ENCODE data around the gene RAP1B. TPM values are rescaled to one million over a fixed set of nuclear protein-coding genes. Genes with fewer than 3 reads are reported as not detected.

Gene RAP1B
- total and polyA plus RNA-seq, 2 of the 13 experiments (the other 11 are each of a cell fraction or from before 2014, with no cell fraction given): 71.1 to 92.7 TPM

DNA sequence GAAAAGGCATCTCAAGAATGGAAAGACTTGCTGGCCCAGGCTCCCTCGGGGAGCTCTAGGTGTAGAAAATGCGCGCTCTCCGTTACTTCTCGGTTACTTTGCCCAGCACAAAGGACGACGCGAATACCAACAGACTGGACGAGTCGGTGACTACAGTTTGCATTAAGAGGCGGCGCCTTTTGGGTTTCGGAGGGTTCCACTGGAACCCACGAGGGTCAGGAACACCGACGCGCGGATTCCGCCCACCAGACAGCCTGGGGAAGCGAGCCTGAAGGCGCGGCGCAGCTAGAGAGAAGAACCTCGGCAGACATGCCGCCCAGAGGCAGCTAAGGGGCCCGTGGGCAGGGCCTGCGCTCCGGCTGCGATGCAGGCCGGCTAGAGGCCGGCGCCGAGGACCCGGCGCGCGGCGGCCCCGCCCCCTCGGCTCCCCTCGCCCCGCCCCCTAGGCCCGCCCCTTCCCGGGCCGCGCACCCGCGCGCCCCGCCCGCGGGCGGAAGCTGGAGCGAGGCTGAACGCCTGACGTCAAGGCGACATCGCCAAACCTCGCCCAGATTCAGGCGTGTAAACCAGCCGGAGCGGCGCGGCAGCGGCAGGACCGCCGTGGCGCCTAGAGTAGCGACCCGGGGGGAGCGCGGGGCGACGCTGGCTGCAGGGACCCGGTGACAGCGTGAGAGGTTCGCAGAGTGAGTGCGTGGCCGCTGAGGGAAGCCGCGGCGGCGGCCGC lies at the start of gene RAP1B (continued):
- TF ChIP-seq, protein P1, sequence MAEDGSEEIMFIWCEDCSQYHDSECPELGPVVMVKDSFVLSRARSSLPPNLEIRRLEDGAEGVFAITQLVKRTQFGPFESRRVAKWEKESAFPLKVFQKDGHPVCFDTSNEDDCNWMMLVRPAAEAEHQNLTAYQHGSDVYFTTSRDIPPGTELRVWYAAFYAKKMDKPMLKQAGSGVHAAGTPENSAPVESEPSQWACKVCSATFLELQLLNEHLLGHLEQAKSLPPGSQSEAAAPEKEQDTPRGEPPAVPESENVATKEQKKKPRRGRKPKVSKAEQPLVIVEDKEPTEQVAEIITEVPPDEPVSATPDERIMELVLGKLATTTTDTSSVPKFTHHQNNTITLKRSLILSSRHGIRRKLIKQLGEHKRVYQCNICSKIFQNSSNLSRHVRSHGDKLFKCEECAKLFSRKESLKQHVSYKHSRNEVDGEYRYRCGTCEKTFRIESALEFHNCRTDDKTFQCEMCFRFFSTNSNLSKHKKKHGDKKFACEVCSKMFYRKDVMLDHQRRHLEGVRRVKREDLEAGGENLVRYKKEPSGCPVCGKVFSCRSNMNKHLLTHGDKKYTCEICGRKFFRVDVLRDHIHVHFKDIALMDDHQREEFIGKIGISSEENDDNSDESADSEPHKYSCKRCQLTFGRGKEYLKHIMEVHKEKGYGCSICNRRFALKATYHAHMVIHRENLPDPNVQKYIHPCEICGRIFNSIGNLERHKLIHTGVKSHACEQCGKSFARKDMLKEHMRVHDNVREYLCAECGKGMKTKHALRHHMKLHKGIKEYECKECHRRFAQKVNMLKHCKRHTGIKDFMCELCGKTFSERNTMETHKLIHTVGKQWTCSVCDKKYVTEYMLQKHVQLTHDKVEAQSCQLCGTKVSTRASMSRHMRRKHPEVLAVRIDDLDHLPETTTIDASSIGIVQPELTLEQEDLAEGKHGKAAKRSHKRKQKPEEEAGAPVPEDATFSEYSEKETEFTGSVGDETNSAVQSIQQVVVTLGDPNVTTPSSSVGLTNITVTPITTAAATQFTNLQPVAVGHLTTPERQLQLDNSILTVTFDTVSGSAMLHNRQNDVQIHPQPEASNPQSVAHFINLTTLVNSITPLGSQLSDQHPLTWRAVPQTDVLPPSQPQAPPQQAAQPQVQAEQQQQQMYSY (CRISPR knock-in tag; IDR thresholded peaks at IDR 0.05): no peak; the same call in 1 of the 2 replicates
- TF ChIP-seq, protein P2, sequence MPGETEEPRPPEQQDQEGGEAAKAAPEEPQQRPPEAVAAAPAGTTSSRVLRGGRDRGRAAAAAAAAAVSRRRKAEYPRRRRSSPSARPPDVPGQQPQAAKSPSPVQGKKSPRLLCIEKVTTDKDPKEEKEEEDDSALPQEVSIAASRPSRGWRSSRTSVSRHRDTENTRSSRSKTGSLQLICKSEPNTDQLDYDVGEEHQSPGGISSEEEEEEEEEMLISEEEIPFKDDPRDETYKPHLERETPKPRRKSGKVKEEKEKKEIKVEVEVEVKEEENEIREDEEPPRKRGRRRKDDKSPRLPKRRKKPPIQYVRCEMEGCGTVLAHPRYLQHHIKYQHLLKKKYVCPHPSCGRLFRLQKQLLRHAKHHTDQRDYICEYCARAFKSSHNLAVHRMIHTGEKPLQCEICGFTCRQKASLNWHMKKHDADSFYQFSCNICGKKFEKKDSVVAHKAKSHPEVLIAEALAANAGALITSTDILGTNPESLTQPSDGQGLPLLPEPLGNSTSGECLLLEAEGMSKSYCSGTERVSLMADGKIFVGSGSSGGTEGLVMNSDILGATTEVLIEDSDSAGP (CRISPR knock-in tag; IDR thresholded peaks at IDR 0.05; ENCODE audit: borderline replicate concordance): peak; percentile 76; the same call in 1 of the 2 replicates
- TF ChIP-seq ZNF570 (CRISPR knock-in tag; IDR thresholded peaks at IDR 0.05; ENCODE audit: borderline replicate concordance): peak; percentile 61; the same call in 1 of the 2 replicates
- TF ChIP-seq RBM39 (IDR thresholded peaks at IDR 0.05; ENCODE audit: low read depth, low read length, poor library complexity, severe bottlenecking): peak; percentile 42
- TF ChIP-seq ZNF230 (CRISPR knock-in tag; IDR thresholded peaks at IDR 0.05): 0 out of 2 replicates have a peak, but pooled peaks have one; percentile 65
- 0 out of 2 replicates have a peak, but pooled peaks have one; percentile 51 for TF ChIP-seq ZNF367 (CRISPR knock-in tag; IDR thresholded peaks at IDR 0.05; ENCODE audit: borderline replicate concordance)
- 0 out of 2 replicates have a peak, but pooled peaks have one; percentile 82 for TF ChIP-seq ZNF543 (CRISPR knock-in tag; IDR thresholded peaks at IDR 0.05)
- TF ChIP-seq, protein P3, sequence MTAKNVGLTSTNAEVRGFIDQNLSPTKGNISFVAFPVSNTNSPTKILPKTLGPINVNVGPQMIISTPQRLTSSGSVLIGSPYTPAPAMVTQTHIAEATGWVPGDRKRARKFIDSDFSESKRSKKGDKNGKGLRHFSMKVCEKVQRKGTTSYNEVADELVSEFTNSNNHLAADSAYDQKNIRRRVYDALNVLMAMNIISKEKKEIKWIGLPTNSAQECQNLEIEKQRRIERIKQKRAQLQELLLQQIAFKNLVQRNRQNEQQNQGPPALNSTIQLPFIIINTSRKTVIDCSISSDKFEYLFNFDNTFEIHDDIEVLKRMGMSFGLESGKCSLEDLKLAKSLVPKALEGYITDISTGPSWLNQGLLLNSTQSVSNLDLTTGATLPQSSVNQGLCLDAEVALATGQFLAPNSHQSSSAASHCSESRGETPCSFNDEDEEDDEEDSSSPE (CRISPR knock-in tag; IDR thresholded peaks at IDR 0.05): no peak; the same call in none of the 2 replicates
- peak; percentile 48; the same call in 1 of the 2 replicates for TF ChIP-seq ZNF556 (CRISPR knock-in tag; IDR thresholded peaks at IDR 0.05; ENCODE audit: borderline replicate concordance)
- TF ChIP-seq MYC (CRISPR knock-in tag; IDR thresholded peaks at IDR 0.05; ENCODE audit: borderline replicate concordance): peak; percentile 66
- TF ChIP-seq, protein P4, sequence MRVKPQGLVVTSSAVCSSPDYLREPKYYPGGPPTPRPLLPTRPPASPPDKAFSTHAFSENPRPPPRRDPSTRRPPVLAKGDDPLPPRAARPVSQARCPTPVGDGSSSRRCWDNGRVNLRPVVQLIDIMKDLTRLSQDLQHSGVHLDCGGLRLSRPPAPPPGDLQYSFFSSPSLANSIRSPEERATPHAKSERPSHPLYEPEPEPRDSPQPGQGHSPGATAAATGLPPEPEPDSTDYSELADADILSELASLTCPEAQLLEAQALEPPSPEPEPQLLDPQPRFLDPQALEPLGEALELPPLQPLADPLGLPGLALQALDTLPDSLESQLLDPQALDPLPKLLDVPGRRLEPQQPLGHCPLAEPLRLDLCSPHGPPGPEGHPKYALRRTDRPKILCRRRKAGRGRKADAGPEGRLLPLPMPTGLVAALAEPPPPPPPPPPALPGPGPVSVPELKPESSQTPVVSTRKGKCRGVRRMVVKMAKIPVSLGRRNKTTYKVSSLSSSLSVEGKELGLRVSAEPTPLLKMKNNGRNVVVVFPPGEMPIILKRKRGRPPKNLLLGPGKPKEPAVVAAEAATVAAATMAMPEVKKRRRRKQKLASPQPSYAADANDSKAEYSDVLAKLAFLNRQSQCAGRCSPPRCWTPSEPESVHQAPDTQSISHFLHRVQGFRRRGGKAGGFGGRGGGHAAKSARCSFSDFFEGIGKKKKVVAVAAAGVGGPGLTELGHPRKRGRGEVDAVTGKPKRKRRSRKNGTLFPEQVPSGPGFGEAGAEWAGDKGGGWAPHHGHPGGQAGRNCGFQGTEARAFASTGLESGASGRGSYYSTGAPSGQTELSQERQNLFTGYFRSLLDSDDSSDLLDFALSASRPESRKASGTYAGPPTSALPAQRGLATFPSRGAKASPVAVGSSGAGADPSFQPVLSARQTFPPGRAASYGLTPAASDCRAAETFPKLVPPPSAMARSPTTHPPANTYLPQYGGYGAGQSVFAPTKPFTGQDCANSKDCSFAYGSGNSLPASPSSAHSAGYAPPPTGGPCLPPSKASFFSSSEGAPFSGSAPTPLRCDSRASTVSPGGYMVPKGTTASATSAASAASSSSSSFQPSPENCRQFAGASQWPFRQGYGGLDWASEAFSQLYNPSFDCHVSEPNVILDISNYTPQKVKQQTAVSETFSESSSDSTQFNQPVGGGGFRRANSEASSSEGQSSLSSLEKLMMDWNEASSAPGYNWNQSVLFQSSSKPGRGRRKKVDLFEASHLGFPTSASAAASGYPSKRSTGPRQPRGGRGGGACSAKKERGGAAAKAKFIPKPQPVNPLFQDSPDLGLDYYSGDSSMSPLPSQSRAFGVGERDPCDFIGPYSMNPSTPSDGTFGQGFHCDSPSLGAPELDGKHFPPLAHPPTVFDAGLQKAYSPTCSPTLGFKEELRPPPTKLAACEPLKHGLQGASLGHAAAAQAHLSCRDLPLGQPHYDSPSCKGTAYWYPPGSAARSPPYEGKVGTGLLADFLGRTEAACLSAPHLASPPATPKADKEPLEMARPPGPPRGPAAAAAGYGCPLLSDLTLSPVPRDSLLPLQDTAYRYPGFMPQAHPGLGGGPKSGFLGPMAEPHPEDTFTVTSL (CRISPR knock-in tag; IDR thresholded peaks at IDR 0.05; ENCODE audit: borderline replicate concordance): 0 out of 2 replicates have a peak, but pooled peaks have one; percentile 41
- TF ChIP-seq ZNF205 (CRISPR knock-in tag; IDR thresholded peaks at IDR 0.05): 0 out of 2 replicates have a peak, but pooled peaks have one; percentile 54
- no peak for TF ChIP-seq NFYB (CRISPR knock-in tag; IDR thresholded peaks at IDR 0.05)
- TF ChIP-seq ZNF749 (CRISPR knock-in tag; IDR thresholded peaks at IDR 0.05; ENCODE audit: borderline replicate concordance): 0 out of 2 replicates have a peak, but pooled peaks have one; percentile 47
- peak; percentile 43; the same call in 1 of the 2 replicates for TF ChIP-seq ZNF121 (CRISPR knock-in tag; IDR thresholded peaks at IDR 0.05)

Data from HepG2 (cell line).